Peyer's patch (tissue), 4 donors: ENCODE data around the gene NOMO2.
"Not testable (repeated sequence)": the region's sequence is repeated elsewhere in the genome, so short reads cannot be mapped to it uniquely, and the experiment has no call there.

Source experiments
- CTCF ChIP-seq, 6 experiments: fragments of 450-650 bp in 4 of 6; fragments of 200-600 bp in 2 of 6; sonication (generic) in 1 of 6; IDR thresholded peaks; one replicate each; pipeline ENCODE4 v1.5.1; 2017 to 2019; ENCODE audit warnings: antibody characterized with exemption in 6 of 6, mild to moderate bottlenecking in 3 of 6, moderate library complexity in 1 of 6
- POLR2A ChIP-seq, 2 donors: fragments of 450-650 bp; IDR thresholded peaks; one replicate each; pipeline ENCODE4 v1.5.1; 2017; ENCODE audit warnings: antibody characterized with exemption in 2 of 2, mild to moderate bottlenecking in 2 of 2, moderate library complexity in 2 of 2

DNA sequence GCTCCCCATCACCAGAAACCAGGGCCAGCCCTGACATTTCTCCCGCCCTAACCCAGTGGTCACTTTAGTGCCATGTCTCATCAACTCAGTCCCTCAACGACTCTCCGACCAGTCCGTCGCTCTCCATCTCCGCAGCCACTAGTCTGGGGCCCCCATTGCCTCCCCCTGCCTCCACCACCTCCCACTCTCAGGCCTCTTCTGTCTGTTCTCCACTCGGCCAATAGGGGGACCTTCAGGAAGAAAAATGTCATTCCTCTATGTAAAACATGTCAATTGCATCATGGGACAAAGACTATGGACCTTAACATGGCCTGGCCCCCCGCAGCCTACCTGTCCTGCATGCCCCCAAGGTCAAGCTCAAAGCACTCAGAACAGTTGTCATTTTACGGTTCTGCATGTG, 39.3 kb downstream of the NOMO2 start:
- not testable (repeated sequence) for TF ChIP-seq CTCF, POLR2A (IDR thresholded peaks at IDR 0.05)
